CD4-positive, alpha-beta T cell treated with Interleukin-17A for 1 hour (primary cell): ENCODE measurements around the gene SLC43A1.

ENCODE experiments used
- DNase-seq: peaks from one replicate; pipeline ENCODE4 v3.0.0-alpha.2; 2020

The SLC43A1 gene

DNA sequence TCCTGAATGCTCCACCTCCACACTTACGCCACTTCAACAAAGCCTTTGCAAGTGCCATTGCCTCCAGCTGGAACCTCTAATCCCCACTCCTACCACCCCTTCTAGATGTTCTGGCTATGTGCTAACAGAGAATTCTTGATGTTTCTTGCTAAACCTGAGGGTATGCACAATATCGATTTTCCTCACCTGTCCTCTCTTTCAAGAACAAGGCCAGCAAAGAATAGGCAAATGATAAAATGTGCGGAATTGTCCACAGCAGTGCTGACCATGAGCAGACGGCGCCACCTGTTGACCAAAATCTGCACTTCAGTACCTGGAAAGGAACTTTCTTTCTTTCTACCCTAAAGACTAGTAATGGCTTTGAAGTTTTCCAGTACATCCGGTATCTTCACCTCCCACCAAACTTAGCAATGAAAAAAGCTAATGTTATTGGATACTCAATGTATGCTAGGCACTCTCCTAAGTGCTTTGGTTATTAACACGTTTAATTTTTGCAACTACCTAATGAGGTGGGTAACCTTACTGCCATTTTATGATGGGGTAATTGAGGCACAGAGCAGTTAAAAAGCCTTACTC, 11.6 kb upstream of the SLC43A1 start:
- DNase-seq = peak; percentile 79

DNA sequence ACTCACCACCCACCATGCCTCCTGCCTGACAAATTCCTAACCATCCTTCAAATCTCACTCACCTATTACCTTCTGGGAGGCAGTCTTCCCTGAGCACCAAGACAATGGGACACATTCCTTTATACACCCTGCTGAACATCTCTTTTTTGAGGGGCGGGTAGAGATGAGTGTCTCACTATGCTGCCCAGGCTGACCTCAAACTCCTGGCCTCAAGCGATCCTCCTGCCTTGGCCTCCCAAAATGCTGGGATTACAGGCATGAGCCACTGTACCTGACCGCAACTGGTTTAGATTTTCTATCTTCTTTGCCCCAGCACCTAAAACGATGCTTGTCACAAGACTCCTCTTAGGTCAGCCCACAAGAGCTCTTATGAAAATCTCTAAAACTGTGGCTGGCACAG, 7.9 kb upstream of the SLC43A1 start:
- no peak for DNase-seq

DNA sequence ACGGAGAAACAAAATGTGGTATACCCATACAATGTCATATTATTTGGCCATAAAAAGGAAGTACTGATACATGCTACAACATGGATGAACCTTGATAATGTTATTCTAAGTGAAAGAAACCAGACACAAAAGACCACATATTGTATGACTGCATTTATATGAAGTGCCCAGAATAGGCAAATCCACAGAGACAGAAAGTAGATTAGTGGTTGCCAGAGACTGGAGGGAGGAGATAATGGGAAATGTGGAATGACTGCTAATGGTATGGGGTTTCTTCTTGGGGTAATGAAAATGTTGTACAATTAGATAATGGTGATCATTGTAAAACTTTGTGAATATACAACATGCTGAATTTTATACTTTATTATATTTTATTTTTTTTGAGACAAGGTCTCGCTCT, 5.6 kb upstream of the SLC43A1 start:
- DNase-seq = no peak

- no peak for DNase-seq
Observed at GRCh38 chr11:57516061-57516443, 550 bp upstream of the SLC43A1 start.

- peak; percentile 50 for DNase-seq
Observed at GRCh38 chr11:57514538-57515331, 767 bp downstream of the SLC43A1 start.

DNA sequence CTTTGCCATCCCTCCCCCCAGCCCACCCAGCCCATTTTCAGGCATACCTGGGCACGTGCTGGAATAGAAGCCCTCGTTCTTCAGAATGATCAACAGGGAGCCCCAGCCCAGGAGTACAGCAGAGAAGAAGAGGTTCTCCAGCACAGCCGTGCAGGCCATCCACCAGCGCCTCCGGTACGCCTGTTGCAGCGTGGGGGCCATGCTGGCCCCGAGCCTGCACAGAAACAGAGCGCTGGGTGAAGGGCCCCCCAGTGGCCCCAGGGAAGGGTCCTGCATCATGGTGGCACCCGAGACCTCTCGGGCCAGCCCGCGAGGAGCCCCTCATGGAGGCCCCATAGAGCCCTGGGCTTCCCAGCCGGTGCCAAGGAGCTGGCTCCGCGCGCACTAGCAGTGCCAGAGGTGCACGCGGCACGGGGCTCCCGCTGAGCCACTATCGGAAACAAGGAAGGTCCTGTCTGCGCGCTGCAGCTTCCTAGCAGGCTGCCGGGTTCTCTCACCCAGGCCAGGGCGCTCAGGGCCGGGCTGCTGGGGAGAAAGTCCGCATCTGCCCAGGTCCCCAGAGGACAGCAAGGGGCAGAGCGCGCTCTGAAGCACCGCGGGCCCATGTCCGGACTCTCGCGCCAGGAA, 1.5 kb downstream of the SLC43A1 start:
- peak; percentile 14 for DNase-seq

GRCh38 chr11:57513452-57513795, 2.1 kb downstream of the SLC43A1 start:
- no peak for DNase-seq

DNA sequence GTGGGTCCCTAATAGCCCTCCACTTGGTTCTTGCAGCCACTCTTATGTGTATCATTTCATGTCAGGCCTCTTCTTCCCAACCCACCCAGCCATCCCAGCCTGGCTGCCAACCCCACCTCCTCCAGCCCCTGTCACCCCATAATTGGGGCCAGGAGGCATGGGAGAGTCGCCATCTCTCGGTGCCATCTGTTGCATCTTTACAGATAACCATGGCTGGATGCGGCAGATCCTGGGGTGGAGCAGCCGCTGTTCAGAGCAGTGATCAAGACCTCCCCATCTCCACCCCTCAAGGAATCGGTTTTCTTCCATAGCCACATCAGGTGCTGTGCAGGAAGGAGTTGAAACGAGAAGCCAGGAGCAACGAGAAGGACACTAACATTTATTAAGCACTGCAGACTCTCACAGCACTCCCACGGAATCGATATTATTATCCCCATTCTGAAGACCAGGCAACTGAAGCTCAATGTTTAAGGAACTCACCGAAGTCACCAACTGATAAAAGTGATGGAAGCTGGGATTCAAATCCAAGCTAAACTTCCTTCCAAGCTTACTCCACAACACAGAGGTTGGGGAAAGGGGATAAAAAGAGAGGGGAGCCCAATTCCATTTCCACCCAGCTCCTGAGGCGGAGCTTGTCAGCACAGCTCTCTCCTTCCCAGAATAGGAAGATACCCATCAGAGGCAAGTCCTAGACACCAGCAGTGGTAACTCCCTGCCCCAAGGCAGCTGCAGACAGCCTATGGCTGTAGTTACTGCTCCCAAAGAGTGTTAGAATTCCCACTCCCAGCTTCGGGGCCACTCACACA, 2.7 kb downstream of the SLC43A1 start:
- no peak for DNase-seq

DNA sequence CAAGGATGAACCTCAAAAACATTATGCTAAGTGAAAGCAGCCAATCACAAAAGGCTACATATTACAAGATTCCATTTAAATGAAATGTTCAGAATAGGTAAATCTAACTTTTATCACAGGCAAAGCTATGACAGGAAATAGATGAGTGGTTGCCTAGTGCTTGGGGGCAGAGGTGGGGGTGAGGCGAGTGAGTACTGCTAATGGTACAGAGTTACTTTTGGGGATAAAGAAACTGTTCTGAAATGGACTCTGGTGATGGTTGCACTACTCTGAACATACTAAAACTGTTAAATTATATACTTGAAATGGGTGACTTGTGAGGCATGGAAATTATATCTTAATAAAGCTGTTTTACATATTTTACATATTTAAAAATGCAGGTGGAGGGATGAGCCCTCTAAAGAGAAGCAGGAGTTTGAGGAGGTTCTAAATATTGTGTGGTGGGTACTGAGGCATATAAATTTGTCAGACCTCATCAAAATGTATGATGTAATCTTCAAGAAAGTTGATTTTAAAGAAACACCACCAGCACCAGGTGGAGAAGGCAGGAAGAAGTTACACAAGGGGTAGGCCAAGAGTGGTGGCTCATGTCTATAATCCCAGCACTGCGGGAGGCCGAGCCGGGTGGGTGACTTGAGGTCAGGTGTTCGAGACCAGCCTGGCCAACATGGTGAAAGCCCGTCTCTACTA, 3.6 kb downstream of the SLC43A1 start:
- DNase-seq = no peak

GRCh38 chr11:57508341-57509170, 6.9 kb downstream of the SLC43A1 start:
- no peak for DNase-seq

DNA sequence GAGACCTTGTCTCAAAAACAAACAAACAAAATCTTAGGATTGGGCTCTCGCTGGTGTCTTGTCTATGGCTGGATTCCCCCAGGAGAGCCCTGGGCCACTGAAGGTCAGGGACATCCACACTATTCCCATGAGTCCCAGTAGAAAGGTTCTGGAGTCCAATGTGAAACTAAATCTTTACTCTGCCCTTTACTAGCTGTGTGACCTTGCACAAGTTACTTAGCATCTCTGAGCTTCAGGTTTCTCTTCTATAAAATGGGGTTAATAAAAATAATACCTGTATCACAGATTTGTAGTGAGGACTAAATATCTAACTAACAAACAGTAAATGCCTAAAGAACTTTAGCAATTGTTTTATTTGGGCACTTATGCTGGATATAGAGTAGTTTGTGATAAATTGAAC, 9.0 kb downstream of the SLC43A1 start:
- no peak for DNase-seq

- DNase-seq = no peak
Observed at GRCh38 chr11:57504511-57504910, 11.0 kb downstream of the SLC43A1 start.

- DNase-seq = no peak
Observed at GRCh38 chr11:57502870-57503269, 12.6 kb downstream of the SLC43A1 start.

GRCh38 chr11:57502376-57502775, 13.1 kb downstream of the SLC43A1 start:
- DNase-seq = no peak

GRCh38 chr11:57501953-57502352, 13.5 kb downstream of the SLC43A1 start:
- DNase-seq = no peak

DNA sequence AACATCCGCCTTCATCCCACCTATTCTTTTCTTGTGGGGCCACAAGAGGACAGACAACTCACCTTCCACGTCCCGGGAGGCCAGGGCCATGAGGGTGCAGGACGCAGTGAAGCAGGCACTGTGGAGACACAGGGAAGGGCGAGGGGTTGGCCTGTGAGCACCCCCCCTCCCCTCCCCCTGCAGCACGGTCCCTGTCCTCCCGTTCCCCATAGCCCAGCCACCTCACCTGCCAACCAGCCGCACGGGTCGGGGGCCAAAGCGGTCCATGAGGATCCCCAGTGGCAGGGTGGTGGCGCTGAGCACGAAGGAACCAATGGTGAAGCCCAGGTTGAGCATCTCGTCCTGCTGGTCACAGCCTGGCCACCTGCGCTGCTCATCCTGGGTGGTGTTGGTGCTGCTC, 14.6 kb downstream of the SLC43A1 start:
- DNase-seq = no peak

DNA sequence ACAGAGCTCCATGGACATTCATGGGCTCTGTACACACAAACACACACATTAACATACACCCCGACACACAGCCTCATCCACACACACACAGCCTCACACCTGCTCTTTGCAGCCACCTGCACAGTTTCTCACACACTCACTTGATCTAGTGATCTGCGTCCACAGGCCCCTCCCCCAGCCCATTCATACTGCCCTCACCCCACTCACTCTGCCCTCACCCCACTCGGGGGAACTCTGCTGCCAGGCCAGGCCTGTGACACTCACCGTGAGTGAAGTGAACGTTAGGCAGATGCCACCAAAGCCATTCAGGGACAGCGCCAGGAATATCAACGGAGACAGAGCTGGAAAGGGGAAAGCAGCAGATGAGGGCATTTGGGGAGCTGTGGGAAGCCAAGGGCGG, 15.0 kb downstream of the SLC43A1 start:
- no peak for DNase-seq

DNA sequence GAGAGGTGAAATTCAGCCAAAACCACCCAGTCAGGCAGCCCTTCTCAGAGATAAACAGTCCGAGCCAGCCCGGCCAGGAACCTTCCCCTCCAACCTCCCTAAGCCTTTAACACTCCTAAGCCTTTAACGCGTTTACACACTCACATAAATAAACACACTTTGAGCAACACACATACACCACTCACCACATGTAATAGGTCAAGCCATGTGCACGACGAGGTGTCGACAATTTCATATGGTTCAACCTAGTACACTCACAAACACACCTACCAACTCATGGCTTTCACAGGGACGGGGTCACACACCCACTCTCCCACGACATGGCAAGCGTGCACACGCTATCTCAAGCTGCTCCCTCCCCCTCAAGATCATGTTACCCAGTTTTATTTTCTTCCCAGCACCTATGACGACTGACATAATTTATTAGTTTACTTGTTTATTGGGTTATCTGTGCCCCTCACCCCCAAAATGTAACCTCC, 15.5 kb downstream of the SLC43A1 start:
- DNase-seq = no peak

DNA sequence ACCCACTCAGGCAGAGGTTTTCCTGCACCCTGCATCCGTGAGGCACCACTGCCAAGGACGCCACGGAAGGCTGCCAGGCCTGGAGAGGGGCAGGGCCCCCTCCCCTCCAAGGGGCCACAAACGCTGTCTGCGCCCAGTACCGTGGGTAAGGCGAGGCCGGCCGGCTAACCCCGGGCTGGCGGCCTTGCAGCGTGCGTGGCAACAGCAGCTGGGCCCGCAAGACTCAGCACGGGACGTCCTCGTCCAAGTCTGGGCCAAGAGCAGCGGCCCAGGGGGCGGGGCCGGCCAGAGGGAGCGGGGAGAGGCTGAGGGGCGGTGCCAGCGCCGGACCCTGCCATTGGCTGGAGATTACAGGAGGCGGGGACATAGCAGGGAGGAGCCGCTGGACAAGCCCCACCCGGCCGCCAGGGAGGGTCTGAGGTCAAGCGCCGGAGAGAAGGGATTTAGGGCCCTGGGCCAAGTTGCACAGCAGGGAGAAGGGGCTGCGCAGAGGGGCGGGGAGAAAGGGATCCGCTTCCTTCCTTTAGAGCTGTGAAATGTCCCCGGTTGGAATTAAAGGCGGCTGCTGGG, 16.0 kb downstream of the SLC43A1 start:
- peak; percentile 43 for DNase-seq

DNA sequence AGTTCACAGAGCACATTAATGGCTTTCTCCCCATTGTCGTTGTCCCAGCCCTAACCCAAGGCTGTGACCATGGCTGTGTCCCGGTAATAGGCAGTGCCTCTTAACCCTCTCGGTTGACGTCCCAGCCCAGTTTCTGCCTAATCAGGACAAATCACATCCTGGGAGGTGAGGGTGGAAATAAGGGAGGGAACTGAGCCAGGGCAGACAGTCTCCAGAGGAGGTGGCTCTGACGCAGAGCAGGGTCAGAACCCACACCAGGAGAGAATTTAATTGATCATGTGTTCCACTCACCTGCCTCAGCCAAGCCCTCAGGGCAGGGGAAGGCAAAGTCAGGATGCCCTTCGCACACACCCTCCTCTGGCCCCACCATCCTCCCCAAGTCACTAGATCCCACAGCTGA, 17.0 kb downstream of the SLC43A1 start:
- no peak for DNase-seq
